Right ventricle myocardium inferior (tissue), 1 donor: ENCODE measurements around the gene DYNC1I1. TPM values are rescaled to one million over a fixed set of nuclear protein-coding genes. Genes with fewer than 3 reads are reported as not detected.

ENCODE experiments used
- ATAC-seq: fragments of 200-7000 bp; cut with Tn5 transposase; one replicate; pipeline ENCODE4 v1.9.1; 2020; ENCODE audit warnings: mild to moderate bottlenecking, moderate library complexity
- DNase-seq: peaks from one replicate; pipeline ENCODE4 v3.0.0; 2021; ENCODE audit errors: missing footprints
- intact Hi-C: fragments of 100-400 bp; cut with DNase I; formaldehyde crosslinking; loops from one replicate; pipeline ENCODE4 v1.11.0; 2022
- total RNA-seq: library from RNA; stranded (reverse); fragmentation: NEBNext Ultra II Directional; extraction: Animal tissue kit (Norgen Biotek cat#: 25700); gene quantifications from one replicate; pipeline ENCODE4 v1.2.1, GENCODE V29; 2021
- donor health status: DM: no; HTN: yes; CAD: no; lungs with severe emphysema.

The DYNC1I1 gene
- total RNA-seq, 1 donor from 2014 or later = 30.7 TPM

DNA sequence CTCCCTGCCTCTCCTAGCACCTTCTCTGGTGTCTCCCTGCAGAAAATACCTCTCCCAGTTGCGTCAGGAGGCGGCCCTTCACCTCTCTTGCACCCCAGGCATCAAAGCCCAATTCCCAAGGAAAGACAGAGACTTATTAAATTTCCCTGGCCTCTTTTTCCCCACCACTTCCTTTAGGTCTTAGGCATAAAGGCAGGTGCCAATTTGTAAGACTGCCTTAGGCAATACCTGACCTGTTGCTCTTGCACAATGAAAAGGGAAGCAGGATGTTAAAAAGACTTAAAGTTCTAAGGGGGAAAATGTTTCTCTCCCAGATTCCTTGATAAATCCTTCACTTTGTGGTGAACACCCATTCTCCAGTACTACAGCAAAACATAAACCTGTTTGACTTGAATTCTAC, 362.9 kb downstream of the DYNC1I1 start:
- ATAC-seq = no peak
- no peak for DNase-seq
- intact Hi-C loops = no loop called here

GRCh38 chr7:96136600-96137239, 364.4 kb downstream of the DYNC1I1 start:
- intact Hi-C loops = no loop called here
- DNase-seq (no peak), ATAC-seq (no peak)

DNA sequence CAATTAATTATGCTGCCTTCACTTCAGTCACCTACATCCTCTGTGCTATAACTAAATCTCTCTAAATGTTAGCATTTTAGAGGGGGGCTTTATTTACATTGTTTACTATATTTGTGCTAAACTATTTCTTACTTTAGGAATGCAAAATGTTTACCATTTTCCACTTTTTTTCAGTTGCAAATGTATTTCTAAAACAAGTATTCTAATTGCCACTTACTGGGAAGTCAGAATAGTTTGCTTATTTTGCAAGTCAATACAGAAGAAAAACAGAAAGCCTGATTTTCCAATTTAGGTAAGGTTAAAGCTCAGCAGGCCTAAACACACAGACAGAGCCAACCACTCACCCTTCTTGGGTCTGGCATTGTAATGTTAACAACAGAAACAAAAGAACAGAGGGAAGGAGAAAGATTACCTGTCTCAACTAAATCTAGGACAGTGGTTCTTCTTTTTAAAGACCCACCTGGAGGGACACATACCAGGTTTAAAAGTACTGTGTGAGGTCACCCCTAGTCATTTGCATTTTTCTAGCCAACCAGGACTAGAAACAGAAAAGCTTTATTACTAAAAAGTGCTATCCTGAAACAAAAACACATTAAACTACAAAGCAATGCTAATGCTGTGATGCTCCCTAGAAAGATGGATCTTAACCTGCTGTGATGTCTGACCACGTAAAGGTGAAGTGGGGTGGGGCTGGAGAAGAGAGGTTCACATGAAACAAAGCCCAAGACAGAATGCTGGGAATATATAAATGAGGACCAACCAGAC, 371.3 kb downstream of the DYNC1I1 start:
- ATAC-seq = no peak
- intact Hi-C loops = no loop called here
- DNase-seq = no peak

GRCh38 chr7:96144260-96144526, 371.8 kb downstream of the DYNC1I1 start:
- ATAC-seq (no peak), DNase-seq (no peak)
- intact Hi-C loops = no loop called here

Other genes starting within 250 kb of the DYNC1I1 start
- 431 TPM for gene PDK4, start 176.0 kb upstream of the DYNC1I1 start, total RNA-seq